Activated naive CD8-positive, alpha-beta T cell (primary cell): ENCODE results near the gene FMNL2.
A peak's percentile ranks its signal among the peaks of the same experiment; 100 is the strongest.

Source experiments
- H3K27ac Mint-ChIP-seq: one replicate; pipeline ENCODE4 v1.8.0; 2021; ENCODE audit warnings: mixed read lengths
- H3K27me3 Mint-ChIP-seq: one replicate; pipeline ENCODE4 v1.8.0; 2021; ENCODE audit warnings: mixed read lengths
- H3K36me3 Mint-ChIP-seq: one replicate; pipeline ENCODE4 v1.8.0; 2021; ENCODE audit warnings: mixed read lengths
- H3K4me1 Mint-ChIP-seq: one replicate; pipeline ENCODE4 v1.8.0; 2021; ENCODE audit warnings: low read depth, mixed read lengths
- H3K4me3 Mint-ChIP-seq: one replicate; pipeline ENCODE4 v1.8.0; 2021; ENCODE audit warnings: mild to moderate bottlenecking, mixed read lengths
- H3K9me3 Mint-ChIP-seq: one replicate; pipeline ENCODE4 v1.8.0; 2021; ENCODE audit warnings: low read depth, mixed read lengths

FMNL2 gene

DNA sequence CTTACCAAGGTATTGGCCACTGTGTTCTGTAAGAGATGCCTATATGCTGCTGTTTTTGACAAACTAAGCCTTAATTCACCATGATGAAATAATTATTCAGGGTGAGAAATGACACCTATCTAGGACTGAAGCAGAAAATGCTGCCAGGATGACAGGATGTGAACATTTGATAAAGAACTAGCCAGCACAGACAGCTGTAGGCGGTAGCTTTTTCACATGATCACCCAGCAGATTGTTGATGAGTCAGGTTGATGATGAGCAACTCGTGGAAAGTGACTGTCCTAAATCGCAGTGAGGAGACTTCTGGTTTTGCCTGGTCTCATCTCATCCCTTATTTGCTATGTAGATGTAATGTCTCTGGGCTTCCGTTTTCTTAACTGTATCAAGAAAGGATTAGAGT is 238.2 kb downstream of the FMNL2 start:
- Mint-ChIP-seq H3K36me3 (no peaks in the 10 kb centered on the region), H3K27me3 (peaks cover 7% of the 10 kb centered on the region), H3K9me3 (no peaks in the 10 kb centered on the region), H3K27ac (peak overlapping the region; percentile 24), H3K4me1 (peaks cover 8% of the 10 kb centered on the region), H3K4me3 (no peak overlapping the region)

DNA sequence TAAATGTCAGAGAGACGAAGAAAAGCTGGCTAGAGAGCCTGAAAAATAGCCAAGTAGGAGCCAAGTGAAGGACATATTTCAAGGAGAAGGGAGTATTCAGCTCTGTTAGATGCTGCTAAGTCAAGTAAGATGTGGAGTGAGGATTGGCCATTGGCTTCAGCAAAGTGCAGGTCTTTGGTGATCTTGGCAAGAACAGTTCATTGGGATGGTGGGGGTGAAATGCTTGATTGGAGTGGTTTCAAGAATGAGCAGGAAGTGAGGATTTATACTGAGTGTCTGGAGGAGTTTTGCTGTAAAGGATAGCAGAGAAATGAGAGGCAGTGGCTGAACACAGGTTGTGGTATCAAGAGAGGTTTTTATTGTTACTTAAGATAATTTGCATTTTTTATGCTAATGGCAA is 242.6 kb downstream of the FMNL2 start:
- H3K27ac Mint-ChIP-seq: no peak overlapping the region
- H3K4me3 Mint-ChIP-seq: no peak overlapping the region
- H3K27me3 Mint-ChIP-seq: peaks cover 2% of the 10 kb centered on the region
- H3K36me3 Mint-ChIP-seq: no peaks in the 10 kb centered on the region
- H3K4me1 Mint-ChIP-seq: peaks cover 8% of the 10 kb centered on the region
- H3K9me3 Mint-ChIP-seq: no peaks in the 10 kb centered on the region

DNA sequence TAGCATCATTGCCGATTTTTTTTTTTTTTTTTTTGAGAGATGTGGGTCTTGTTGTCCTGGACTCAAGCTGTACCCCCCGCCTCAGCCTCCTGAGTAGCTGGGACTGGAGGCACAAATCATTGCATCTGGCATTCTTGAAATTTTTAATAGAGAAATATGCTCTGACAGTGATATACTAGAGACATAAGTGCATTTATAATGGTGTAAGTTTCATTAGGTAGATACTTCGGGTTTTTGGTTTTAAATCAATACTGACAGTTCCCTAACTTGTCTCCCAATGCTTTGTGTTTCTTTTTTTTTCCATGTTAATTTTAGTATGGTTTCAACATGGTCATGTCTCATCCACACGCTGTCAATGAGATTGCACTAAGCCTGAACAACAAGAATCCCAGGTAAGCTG is 243.6 kb downstream of the FMNL2 start:
- Mint-ChIP-seq H3K27me3 (peaks cover 6% of the 10 kb centered on the region), H3K9me3 (no peaks in the 10 kb centered on the region), H3K36me3 (no peaks in the 10 kb centered on the region), H3K4me1 (no peaks in the 10 kb centered on the region), H3K27ac (no peak overlapping the region), H3K4me3 (no peak overlapping the region)

DNA sequence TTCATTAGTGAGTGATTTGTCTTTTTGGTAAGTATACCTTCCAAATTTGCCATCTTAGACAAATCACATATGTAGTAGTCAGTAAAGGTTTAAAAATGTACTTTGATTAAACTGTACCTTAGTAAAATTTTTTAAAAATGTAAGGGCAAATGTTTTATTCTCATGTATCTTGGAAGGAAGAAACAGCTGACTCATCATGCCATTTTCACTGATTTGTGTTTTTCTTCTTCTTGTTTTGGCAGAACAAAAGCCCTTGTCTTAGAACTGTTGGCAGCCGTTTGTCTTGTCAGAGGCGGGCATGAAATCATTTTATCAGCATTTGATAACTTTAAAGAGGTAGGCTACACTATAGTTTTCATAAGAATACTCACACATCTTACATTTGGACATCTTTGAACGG is 245.7 kb downstream of the FMNL2 start:
- no peaks in the 10 kb centered on the region for H3K4me1 Mint-ChIP-seq
- no peak overlapping the region for H3K4me3 Mint-ChIP-seq

DNA sequence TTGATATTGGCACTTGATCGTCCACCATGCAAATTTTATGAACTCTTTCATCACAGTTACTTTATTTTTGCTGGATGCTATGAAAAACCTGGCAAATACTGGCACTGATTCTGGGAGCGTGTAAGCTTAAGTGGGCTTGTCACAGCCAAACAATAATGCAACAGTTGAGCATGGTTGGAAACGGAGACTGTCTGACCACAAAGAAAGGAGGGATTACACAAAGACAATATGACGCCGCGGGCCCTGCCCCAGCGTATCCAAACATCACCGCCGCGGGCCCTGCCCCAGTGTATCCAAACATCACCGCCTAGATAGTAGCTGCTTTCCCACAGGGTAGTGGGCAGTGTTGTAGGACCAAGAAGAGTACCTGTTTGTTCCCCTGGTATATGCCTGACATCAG is 246.4 kb downstream of the FMNL2 start:
- Mint-ChIP-seq H3K4me3 (no peak overlapping the region), H3K27me3 (peaks cover 4% of the 10 kb centered on the region)

More for the DNA sequence above, 245.7 kb downstream of the FMNL2 start:
- Mint-ChIP-seq H3K36me3 (no peaks in the 10 kb centered on the region), H3K9me3 (no peaks in the 10 kb centered on the region), H3K27me3 (peaks cover 4% of the 10 kb centered on the region), H3K27ac (no peak overlapping the region)

DNA sequence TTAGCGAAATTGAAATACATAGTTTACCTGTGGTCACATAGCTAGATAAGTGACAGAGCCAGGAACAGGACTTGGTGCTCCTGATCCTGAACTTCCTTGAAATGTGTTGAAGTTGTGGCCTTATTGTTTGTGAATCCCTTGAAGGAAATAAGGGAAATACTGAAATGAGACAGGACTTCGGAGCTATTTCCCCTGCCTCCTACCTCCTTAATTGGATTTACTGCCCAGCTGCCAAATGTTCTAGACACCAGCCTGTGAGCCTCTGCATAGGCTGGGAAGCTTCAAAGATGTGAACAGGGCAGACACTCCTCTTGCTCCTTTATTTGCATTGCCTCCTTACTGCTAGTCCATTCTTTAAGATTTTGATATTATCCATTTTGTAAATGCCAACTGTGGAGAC is 247.1 kb downstream of the FMNL2 start:
- Mint-ChIP-seq H3K27ac (no peak overlapping the region), H3K4me3 (no peak overlapping the region), H3K36me3 (no peaks in the 10 kb centered on the region), H3K4me1 (no peaks in the 10 kb centered on the region), H3K9me3 (no peaks in the 10 kb centered on the region), H3K27me3 (peaks cover 4% of the 10 kb centered on the region)

More for the DNA sequence above, 246.4 kb downstream of the FMNL2 start:
- no peaks in the 10 kb centered on the region for H3K36me3 Mint-ChIP-seq
- H3K9me3 Mint-ChIP-seq: no peaks in the 10 kb centered on the region
- H3K4me1 Mint-ChIP-seq: no peaks in the 10 kb centered on the region
- H3K27ac Mint-ChIP-seq: no peak overlapping the region

DNA sequence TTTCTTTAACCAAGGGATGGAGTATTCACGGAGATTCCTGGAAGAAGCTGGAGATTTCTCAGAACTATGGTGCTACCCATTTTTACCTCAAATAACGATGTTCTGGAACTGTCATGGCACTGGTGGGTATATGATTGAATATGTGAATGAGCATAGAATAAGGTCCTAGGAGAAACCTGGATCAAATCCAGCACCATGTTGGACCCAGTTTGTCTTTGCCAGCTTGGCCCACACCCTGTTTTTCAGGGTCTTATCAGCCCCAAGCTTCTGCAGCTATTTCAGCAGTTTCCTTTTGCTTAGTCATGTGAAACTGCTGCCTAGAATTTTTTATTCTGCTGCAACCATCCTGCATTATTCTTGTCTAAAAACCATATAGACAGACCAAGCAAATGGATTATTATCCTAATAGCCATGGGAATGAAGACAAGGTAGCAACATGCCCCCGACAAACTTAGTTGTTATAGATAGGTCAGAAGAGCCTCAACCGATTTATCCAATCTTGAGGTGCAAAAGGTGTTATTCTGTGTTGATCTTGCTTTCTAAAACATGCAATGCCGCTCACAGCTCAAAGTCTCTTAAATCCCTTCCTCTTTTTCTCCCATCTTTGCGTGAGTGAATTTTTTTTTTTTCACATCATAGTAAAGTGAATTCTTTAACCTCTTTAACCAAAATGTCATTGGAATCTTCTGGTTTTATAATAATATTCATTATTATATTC is 248.7 kb downstream of the FMNL2 start:
- no peak overlapping the region for H3K27ac Mint-ChIP-seq
- H3K4me1 Mint-ChIP-seq: no peaks in the 10 kb centered on the region
- no peak overlapping the region for H3K4me3 Mint-ChIP-seq
- H3K27me3 Mint-ChIP-seq: peaks cover 4% of the 10 kb centered on the region
- H3K36me3 Mint-ChIP-seq: no peaks in the 10 kb centered on the region
- H3K9me3 Mint-ChIP-seq: no peaks in the 10 kb centered on the region

DNA sequence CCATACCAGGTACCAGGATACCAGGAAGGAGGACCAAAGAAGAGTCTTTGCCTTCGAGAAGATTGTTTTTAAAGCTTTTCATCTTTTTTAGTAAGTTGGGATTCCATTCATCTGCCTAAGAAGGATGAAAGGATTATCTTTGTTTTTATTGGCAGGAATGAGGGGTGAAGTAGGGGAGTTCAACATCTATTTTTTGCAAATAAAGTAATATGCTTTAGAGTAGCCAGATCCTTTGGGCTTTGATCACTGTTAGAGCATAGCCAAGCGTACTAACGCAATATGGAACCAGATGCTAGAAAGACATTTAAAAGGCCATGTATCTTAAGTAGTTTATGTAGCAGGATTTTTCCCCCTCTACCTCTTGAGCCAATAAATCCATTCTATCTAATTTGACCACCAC is 249.3 kb downstream of the FMNL2 start:
- no peaks in the 10 kb centered on the region for H3K36me3 Mint-ChIP-seq
- peaks cover 4% of the 10 kb centered on the region for H3K27me3 Mint-ChIP-seq
- no peaks in the 10 kb centered on the region for H3K4me1 Mint-ChIP-seq
- H3K4me3 Mint-ChIP-seq: no peak overlapping the region
- no peak overlapping the region for H3K27ac Mint-ChIP-seq
- no peaks in the 10 kb centered on the region for H3K9me3 Mint-ChIP-seq

DNA sequence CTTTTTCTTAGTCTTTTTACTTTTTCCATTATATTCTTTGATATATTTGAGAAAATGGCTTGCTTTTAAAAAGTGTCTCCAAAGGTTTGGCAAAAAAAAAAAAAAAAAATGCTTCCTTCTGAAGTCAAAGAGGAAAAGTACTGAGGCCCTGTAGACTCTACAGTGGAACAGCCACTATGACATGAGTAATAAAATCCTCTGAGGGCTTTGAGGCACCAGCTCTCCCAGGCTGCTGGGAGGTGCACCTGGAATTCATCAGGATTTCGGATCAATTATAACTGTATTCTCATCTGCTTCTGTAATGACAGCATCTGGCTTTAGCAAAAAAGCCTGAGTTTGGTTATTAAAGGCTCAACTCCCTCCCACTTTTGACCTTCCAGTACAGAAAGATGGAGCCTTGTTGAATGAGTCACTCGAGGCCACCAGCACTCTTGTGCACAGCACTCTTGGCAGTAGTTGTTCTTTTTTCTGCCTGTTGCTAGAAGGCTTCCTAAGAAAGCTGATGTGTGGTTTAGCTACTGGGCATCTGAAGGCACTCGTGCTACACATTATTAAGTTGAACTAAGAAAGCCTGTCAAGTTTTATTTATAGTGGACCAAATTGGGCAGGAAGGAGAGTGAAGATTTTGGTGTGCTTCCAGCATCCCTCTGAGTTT is 251.0 kb downstream of the FMNL2 start:
- Mint-ChIP-seq H3K4me1 (no peaks in the 10 kb centered on the region), H3K9me3 (no peaks in the 10 kb centered on the region), H3K27me3 (peaks cover 4% of the 10 kb centered on the region), H3K4me3 (no peak overlapping the region), H3K36me3 (no peaks in the 10 kb centered on the region), H3K27ac (no peak overlapping the region)

DNA sequence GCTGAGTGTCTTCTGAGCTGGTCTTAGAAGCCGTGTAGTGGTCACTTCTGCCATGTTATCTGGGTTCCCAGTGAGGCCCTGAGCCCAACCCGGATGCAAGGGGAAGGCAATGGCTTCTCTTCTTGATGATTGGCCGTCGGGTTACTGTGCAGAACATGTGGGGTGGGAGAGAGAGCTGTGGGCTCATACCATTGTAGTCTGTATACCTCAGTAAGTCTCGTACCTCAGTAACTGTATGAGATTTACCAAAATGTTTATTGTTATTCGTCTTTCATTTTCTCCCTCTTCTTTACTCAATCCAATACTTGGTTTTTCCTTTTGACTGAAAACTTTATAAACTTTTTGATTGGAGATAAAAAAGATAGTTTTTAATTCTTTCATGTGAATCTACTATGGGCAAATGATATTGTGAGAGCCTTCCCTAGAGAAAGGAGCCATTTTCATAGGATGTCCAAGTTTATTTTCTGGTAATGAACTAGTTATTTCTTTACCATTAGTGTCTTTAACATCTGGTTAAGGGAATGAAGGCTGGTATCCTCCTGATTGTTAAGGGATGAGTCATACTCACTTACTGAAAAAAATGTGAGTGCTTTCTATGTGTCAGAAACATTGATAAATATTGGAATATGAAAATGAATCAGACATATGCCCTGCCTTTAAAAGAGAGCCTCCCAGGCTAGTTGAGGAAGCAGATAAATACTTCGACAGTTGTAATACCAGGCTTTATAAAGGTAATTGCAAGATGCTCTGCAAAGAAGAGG is 252.4 kb downstream of the FMNL2 start:
- H3K27me3 Mint-ChIP-seq: peaks cover 4% of the 10 kb centered on the region
- no peak overlapping the region for H3K4me3 Mint-ChIP-seq
- H3K27ac Mint-ChIP-seq: no peak overlapping the region
- H3K4me1 Mint-ChIP-seq: no peaks in the 10 kb centered on the region
- H3K9me3 Mint-ChIP-seq: no peaks in the 10 kb centered on the region
- no peaks in the 10 kb centered on the region for H3K36me3 Mint-ChIP-seq

DNA sequence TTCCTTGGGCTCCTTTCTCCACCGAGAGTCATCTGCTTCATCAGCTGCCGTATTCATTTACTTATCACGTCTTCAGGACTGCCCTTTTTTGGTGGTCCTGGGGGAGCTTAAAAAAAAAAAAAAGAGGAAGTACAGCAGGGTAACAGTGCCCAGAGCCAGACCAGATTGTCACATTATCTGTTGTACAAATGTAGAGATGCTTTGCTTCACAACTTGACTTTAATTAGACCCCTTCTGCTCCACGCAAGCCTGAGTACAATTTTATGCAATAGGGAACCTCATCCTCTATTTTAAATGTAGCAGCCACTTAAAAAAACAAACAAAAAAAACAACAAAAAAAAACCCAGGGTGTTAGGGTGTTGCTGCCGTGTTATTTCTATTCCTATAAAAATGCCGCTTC is 254.0 kb downstream of the FMNL2 start:
- Mint-ChIP-seq H3K4me3 (no peak overlapping the region), H3K36me3 (no peaks in the 10 kb centered on the region), H3K27me3 (no peaks in the 10 kb centered on the region), H3K4me1 (peaks cover under 1% of the 10 kb centered on the region), H3K9me3 (no peaks in the 10 kb centered on the region), H3K27ac (no peak overlapping the region)

DNA sequence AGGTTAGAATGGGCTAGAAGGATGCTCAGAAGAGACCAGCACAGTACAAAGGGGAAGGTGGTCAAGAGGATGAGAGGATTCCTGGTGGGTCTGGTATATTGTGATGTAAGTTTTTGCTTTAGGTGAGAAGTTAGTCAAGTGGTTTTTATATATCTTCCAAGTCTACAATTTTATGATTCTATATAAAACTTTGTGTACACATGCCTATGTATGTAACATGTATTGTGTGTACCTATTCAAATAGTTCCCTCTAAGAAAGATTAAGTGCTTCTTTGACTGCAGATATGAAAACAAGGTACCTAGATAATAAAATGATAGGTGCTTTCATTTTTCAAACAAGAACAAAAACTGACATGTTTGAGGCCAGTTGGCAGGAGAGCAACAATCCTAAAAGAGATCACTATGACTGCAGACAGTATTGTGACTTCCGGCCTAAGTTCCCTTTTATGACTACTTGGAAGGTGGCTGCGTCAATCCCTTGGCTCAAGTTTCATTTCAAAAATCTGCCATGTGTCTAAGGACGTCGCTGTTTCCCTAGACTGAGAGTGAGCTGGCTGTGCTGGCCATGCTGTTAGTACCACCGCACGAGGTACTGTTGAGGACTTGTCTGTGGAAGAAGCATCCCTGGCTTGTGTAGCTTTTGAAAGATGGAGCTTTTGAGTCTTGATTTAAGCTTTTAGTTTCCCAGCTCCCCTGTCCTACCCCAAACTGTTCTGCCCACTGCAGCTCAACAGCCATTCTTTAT is 259.2 kb downstream of the FMNL2 start:
- H3K4me1 Mint-ChIP-seq: peaks cover 5% of the 10 kb centered on the region
- no peaks in the 10 kb centered on the region for H3K9me3 Mint-ChIP-seq
- H3K36me3 Mint-ChIP-seq: no peaks in the 10 kb centered on the region
- no peaks in the 10 kb centered on the region for H3K27me3 Mint-ChIP-seq
- no peak overlapping the region for H3K27ac Mint-ChIP-seq
- no peak overlapping the region for H3K4me3 Mint-ChIP-seq

DNA sequence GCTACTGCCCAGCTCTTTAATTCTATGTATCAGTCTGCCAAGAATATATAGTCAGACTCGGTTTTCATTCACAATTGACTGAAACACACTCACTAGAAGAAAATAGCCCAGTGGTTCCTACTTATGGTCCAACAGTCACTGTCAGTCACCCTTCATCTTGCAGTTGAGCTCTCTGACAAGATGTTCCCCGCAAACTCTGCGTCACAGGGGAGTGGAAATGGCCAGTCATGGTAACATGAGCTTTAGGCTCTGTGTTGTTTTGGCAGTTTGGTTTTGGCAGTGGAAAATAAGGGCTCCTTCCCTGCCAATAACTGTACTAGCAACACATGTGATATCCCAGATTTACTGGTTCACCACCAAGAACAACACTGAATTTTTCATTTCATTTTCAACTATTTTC is 259.8 kb downstream of the FMNL2 start:
- no peak overlapping the region for H3K4me3 Mint-ChIP-seq
- H3K9me3 Mint-ChIP-seq: no peaks in the 10 kb centered on the region
- no peaks in the 10 kb centered on the region for H3K36me3 Mint-ChIP-seq
- H3K27me3 Mint-ChIP-seq: no peaks in the 10 kb centered on the region
- H3K4me1 Mint-ChIP-seq: peaks cover 5% of the 10 kb centered on the region
- no peak overlapping the region for H3K27ac Mint-ChIP-seq

DNA sequence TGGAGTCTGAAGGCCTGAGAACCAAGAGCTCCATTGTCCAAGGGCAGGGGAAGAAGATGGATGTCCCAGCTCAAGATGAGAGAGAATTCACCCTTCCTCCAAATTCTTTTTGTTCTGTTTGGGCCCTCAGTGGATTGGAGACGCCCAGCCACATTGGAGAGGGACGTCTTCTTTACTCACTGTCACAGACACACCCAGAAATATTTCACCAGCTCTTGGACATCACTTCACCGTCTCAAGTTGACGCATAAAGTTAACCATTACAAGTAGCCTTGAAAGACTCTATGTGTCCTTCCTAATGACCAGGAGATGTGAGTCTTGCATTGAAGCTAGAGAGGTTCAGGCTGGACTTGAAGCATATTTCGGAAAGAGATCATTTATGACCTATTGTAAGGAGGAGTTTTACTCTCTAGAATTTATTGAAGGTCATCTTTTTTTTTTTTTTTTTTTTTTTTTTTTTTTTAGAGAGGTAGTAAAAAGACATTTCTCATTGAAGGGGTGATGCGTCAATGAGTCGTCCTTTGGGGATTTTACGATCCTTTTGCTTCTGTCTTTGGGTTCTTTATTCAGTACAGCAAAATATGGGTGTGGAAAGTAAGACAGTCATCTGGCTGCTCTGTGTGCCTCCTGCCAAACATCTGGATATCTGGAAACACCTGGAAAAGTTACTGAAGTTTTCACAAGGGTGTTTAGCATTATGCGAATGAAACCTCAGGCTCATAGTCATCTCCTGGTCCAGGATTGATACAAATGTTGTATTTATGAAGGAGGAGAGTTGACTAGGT is 264.2 kb downstream of the FMNL2 start:
- no peaks in the 10 kb centered on the region for H3K9me3 Mint-ChIP-seq
- no peaks in the 10 kb centered on the region for H3K36me3 Mint-ChIP-seq
- no peaks in the 10 kb centered on the region for H3K27me3 Mint-ChIP-seq
- no peak overlapping the region for H3K4me3 Mint-ChIP-seq
- no peak overlapping the region for H3K27ac Mint-ChIP-seq
- peaks cover 3% of the 10 kb centered on the region for H3K4me1 Mint-ChIP-seq
